Kidney (tissue), 14 donors: Measurements from ENCODE around the gene CNTN1. TPM values are rescaled to one million over a fixed set of nuclear protein-coding genes. Genes with fewer than 3 reads are reported as not detected.

Experiments used
- DNase-seq, 5 donors: peaks; one replicate each; pipeline ENCODE4 v3.0.0-alpha.2; 2013 to 2020
- FAIRE-seq: peaks from 2 replicates; lab custom pipeline; 2012; peaks lifted over from hg19 to GRCh38; lab: Jason Lieb, UNC
- H3K27ac ChIP-seq, 2 donors: one replicate each; pipeline ENCODE4 v1.7.0; 2013; ENCODE audit warnings: low read depth in 2 of 2, low read length in 2 of 2, inconsistent platforms in 1 of 2
- H3K27me3 ChIP-seq: one replicate; pipeline ENCODE4 v1.7.1; 2013; ENCODE audit warnings: low read length, inconsistent platforms; ENCODE audit not compliant: control insufficient read depth, insufficient read depth
- H3K36me3 ChIP-seq, 3 donors: one replicate each; pipeline versions ENCODE4 v1.7.0 to v1.7.1; 2013; ENCODE audit warnings: low read length in 3 of 3, control low read depth in 1 of 3, inconsistent platforms in 1 of 3; ENCODE audit not compliant: insufficient read depth in 3 of 3, control insufficient read depth in 2 of 3
- H3K4me1 ChIP-seq, 3 donors: one replicate each; pipeline versions ENCODE4 v1.7.0 to v1.7.1; 2013; ENCODE audit warnings: low read length in 3 of 3, inconsistent platforms in 1 of 3, low read depth in 1 of 3; ENCODE audit not compliant: control insufficient read depth in 2 of 3, insufficient read depth in 2 of 3
- H3K4me3 ChIP-seq, 3 donors: one replicate each; pipeline versions ENCODE4 v1.7.0 to v1.8.1; 2013; ENCODE audit warnings: low read length in 3 of 3, control low read depth in 1 of 3, inconsistent platforms in 1 of 3
- H3K9ac ChIP-seq, 3 donors: one replicate each; pipeline versions ENCODE4 v1.7.0 to v1.7.1; 2013; ENCODE audit warnings: low read length in 3 of 3, control low read depth in 1 of 3, inconsistent platforms in 1 of 3
- H3K9me3 ChIP-seq, 3 donors: one replicate each; pipeline versions ENCODE4 v1.7.0 to v1.7.1; 2013; ENCODE audit warnings: low read length in 3 of 3, control low read depth in 1 of 3, inconsistent platforms in 1 of 3; ENCODE audit not compliant: control insufficient read depth in 2 of 3, insufficient read depth in 1 of 3
- intact Hi-C: fragments of 100-400 bp; cut with DNase I; formaldehyde crosslinking; loops from one replicate; pipeline ENCODE4 v1.11.1; 2022
- polyA plus RNA-seq: library from polyadenylated mRNA; stranded (reverse); fragments of 350-450 nt; fragmentation: Illumina TruSeq; extraction: RNeasy Lipid Tissue Mini Kit (QIAGEN cat#74804); gene quantifications from one replicate; pipeline ENCODE4 v1.2.3, GENCODE V29; 2014; ENCODE audit warnings: low read depth, low replicate concordance; ENCODE audit not compliant: insufficient read depth
- total RNA-seq: library from RNA; stranded (reverse); fragmentation: NEBNext Ultra II Directional; extraction: Animal tissue kit (Norgen Biotek cat#: 25700); gene quantifications from one replicate; pipeline ENCODE4 v1.2.1, GENCODE V29; 2021
- TF ChIP-seq, protein P1 (sequence below): IDR thresholded peaks from 3 replicates; pipeline ENCODE4 v1.5.1; 2012; ENCODE audit warnings: mild to moderate bottlenecking, moderate library complexity, borderline replicate concordance; ENCODE audit not compliant: insufficient read depth; ENCODE audit errors: extremely low read depth
- donor health status: control.
- donor health status: control.
- donor health status: control.
- donor health status: control.
- donor health status: control.
- donor health status: DM: yes; HTN: yes; CAD: no.
- donor health status: Normal renal cell carcinoma (clear cell type).

The CNTN1 gene
- total and polyA plus RNA-seq, 2 donors from 2014 or later: 6.3 to 9.9 TPM

DNA sequence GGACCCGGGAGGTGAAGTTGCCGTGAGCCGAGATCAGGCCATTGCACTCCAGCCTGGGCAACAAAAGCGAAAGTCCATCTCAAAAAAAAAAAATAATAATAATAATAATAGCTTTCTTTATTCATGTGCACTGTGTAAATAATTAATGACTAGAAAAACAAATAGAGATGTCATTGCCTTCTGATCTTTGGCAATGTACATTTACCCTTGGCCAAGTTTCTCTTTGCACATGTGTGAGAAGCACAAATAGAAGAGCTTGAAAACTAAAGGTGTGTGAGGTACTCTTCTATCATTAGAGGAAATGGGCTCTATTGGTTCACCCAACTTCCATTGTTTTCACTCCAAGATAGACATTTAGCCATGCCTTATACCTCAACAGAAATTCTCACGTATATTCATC is 325.8 kb downstream of the CNTN1 start:
- Histone ChIP-seq H3K27ac (no peak overlapping the region), H3K4me3 (no peak overlapping the region), H3K36me3 (no peaks in the 10 kb centered on the region), H3K27me3 (no peaks in the 10 kb centered on the region), H3K4me1 (no peaks in the 10 kb centered on the region), H3K9ac (no peak overlapping the region), H3K9me3 (no peaks in the 10 kb centered on the region)
- TF ChIP-seq, protein P1, sequence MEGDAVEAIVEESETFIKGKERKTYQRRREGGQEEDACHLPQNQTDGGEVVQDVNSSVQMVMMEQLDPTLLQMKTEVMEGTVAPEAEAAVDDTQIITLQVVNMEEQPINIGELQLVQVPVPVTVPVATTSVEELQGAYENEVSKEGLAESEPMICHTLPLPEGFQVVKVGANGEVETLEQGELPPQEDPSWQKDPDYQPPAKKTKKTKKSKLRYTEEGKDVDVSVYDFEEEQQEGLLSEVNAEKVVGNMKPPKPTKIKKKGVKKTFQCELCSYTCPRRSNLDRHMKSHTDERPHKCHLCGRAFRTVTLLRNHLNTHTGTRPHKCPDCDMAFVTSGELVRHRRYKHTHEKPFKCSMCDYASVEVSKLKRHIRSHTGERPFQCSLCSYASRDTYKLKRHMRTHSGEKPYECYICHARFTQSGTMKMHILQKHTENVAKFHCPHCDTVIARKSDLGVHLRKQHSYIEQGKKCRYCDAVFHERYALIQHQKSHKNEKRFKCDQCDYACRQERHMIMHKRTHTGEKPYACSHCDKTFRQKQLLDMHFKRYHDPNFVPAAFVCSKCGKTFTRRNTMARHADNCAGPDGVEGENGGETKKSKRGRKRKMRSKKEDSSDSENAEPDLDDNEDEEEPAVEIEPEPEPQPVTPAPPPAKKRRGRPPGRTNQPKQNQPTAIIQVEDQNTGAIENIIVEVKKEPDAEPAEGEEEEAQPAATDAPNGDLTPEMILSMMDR: no peak
- DNase-seq (no peak), FAIRE-seq (no peak)
- intact Hi-C loops: no loop called here

GRCh38 chr12:41019461-41019860 is 327.2 kb downstream of the CNTN1 start:
- H3K27ac ChIP-seq: no peak overlapping the region
- no peaks in the 10 kb centered on the region for H3K9me3 ChIP-seq
- TF ChIP-seq, protein P1: no peak
- H3K27me3 ChIP-seq: no peaks in the 10 kb centered on the region
- H3K4me1 ChIP-seq: no peaks in the 10 kb centered on the region
- DNase-seq (no peak), FAIRE-seq (no peak)
- no peaks in the 10 kb centered on the region for H3K36me3 ChIP-seq
- no peak overlapping the region for H3K4me3 ChIP-seq
- intact Hi-C loops: no loop called here
- no peak overlapping the region for H3K9ac ChIP-seq

DNA sequence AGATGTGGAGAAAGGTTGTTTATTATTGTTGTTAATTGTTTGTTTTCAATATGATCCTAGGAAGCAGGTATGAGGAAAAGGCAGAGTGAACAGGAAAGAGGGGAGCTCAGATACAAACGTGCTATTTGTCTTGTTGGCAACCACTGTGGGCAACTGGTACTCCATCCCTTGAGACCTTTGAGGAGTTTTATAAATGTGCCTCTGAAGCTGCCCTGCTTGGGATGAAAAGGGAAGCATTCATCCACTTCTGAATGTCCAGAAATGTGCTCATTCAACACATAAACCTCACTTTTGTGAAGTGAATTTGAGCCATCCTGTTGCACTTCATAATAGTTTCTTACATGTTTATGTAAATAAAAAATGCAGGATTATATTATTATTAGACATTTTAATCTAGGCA is 331.6 kb downstream of the CNTN1 start:
- intact Hi-C loops: no loop called here
- FAIRE-seq (no peak), DNase-seq (no peak)
- H3K9ac ChIP-seq: no peak overlapping the region
- no peaks in the 10 kb centered on the region for H3K9me3 ChIP-seq
- TF ChIP-seq, protein P1: no peak
- no peaks in the 10 kb centered on the region for H3K27me3 ChIP-seq
- H3K36me3 ChIP-seq: no peaks in the 10 kb centered on the region
- no peak overlapping the region for H3K27ac ChIP-seq
- H3K4me1 ChIP-seq: no peaks in the 10 kb centered on the region
- no peak overlapping the region for H3K4me3 ChIP-seq

- Histone ChIP-seq H3K4me1 (no peaks in the 10 kb centered on the region), H3K27ac (no peak overlapping the region), H3K9ac (no peak overlapping the region), H3K36me3 (no peaks in the 10 kb centered on the region), H3K27me3 (no peaks in the 10 kb centered on the region), H3K4me3 (no peak overlapping the region), H3K9me3 (no peaks in the 10 kb centered on the region)
- FAIRE-seq: no peak
- DNase-seq: no peak
- intact Hi-C loops: no loop called here
- TF ChIP-seq, protein P1: no peak
These were observed 333.9 kb downstream of the CNTN1 start for GRCh38 chr12:41026151-41026550.
